HepG2 (cell line): Measurements from ENCODE around the gene NMNAT1. TPM values are rescaled to one million over a fixed set of nuclear protein-coding genes. Genes with fewer than 3 reads are reported as not detected.
A peak's percentile ranks its signal among the peaks of the same experiment; 100 is the strongest.

Source experiments
- AHDC1 ChIP-seq: sonication (generic); formaldehyde crosslinking; IDR thresholded peaks from 2 replicates; pipeline ENCODE4 v1.5.1; 2020; ENCODE audit warnings: mild to moderate bottlenecking, missing genetic modification reagents, borderline replicate concordance
- CBX1 ChIP-seq: IDR thresholded peaks from one replicate; pipeline ENCODE4 v1.6.1; 2016; ENCODE audit warnings: antibody characterized with exemption, low read depth
- FIP1L1 ChIP-seq: fragments of 200-400 bp; formaldehyde crosslinking; IDR thresholded peaks from 2 replicates; pipeline ENCODE4 v1.6.1; 2018; ENCODE audit warnings: low read depth, mild to moderate bottlenecking, low read length, moderate library complexity, borderline replicate concordance; ENCODE audit not compliant: insufficient read depth
- GLI4 ChIP-seq: sonication (generic); formaldehyde crosslinking; IDR thresholded peaks from 2 replicates; pipeline ENCODE4 v1.5.1; 2020; ENCODE audit warnings: missing genetic modification reagents, mild to moderate bottlenecking, moderate library complexity, borderline replicate concordance
- HBP1 ChIP-seq: IDR thresholded peaks from 2 replicates; pipeline ENCODE4 v1.6.1; 2016; ENCODE audit warnings: low read depth, control low read depth
- MTF2 ChIP-seq: sonication (generic); formaldehyde crosslinking; IDR thresholded peaks from 2 replicates; pipeline ENCODE4 v1.5.0; 2020; ENCODE audit warnings: missing genetic modification reagents, borderline replicate concordance
- NFE2 ChIP-seq: sonication (generic); formaldehyde crosslinking; IDR thresholded peaks from 2 replicates; pipeline ENCODE4 v1.4.0; 2020; ENCODE audit warnings: missing genetic modification reagents
- POLR2A ChIP-seq, 2 experiments: IDR thresholded peaks; 2 replicates each; pipeline ENCODE4 v1.6.1; 2011; ENCODE audit warnings: low read depth in 2 of 2, low read length in 2 of 2, mild to moderate bottlenecking in 1 of 2, moderate library complexity in 1 of 2; ENCODE audit not compliant: insufficient read depth in 1 of 2
- RFXAP ChIP-seq: sonication (generic); formaldehyde crosslinking; IDR thresholded peaks from 2 replicates; pipeline ENCODE4 v1.4.0; 2020; ENCODE audit warnings: missing genetic modification reagents, borderline replicate concordance
- TEF ChIP-seq: sonication (generic); formaldehyde crosslinking; IDR thresholded peaks from 2 replicates; pipeline ENCODE4 v1.5.0; 2020; ENCODE audit warnings: missing genetic modification reagents
- TGIF2 ChIP-seq: IDR thresholded peaks from 2 replicates; pipeline ENCODE4 v1.6.1; 2016; ENCODE audit warnings: control low read depth, missing compliant biosample characterization
- ZBTB2 ChIP-seq: sonication (generic); formaldehyde crosslinking; IDR thresholded peaks from 2 replicates; pipeline ENCODE4 v1.8.0; 2022; ENCODE audit warnings: low read depth, missing genetic modification reagents
- ZFX ChIP-seq: sonication (generic); formaldehyde crosslinking; IDR thresholded peaks from 2 replicates; pipeline ENCODE4 v1.4.0; 2020; ENCODE audit warnings: mild to moderate bottlenecking, low read depth, missing genetic modification reagents, moderate library complexity
- ZFY ChIP-seq: sonication (generic); formaldehyde crosslinking; IDR thresholded peaks from 2 replicates; pipeline ENCODE4 v1.4.0; 2020; ENCODE audit warnings: missing genetic modification reagents
- ZNF230 ChIP-seq: sonication (generic); formaldehyde crosslinking; IDR thresholded peaks from 2 replicates; pipeline ENCODE4 v1.4.0; 2020; ENCODE audit warnings: mild to moderate bottlenecking, missing genetic modification reagents
- ZNF414 ChIP-seq: sonication (generic); formaldehyde crosslinking; IDR thresholded peaks from 2 replicates; pipeline ENCODE4 v1.5.0; 2020; ENCODE audit warnings: missing genetic modification reagents
- ZNF691 ChIP-seq: sonication (generic); formaldehyde crosslinking; IDR thresholded peaks from 2 replicates; pipeline ENCODE4 v1.4.0; 2020; ENCODE audit warnings: missing genetic modification reagents, low read depth, mild to moderate bottlenecking, borderline replicate concordance
- ZNF891 ChIP-seq: sonication (generic); formaldehyde crosslinking; IDR thresholded peaks from 2 replicates; pipeline ENCODE4 v1.5.0; 2020; ENCODE audit warnings: mild to moderate bottlenecking, missing genetic modification reagents
- polyA plus RNA-seq, 8 experiments: library from polyadenylated mRNA; depleted of rRNA in 3 of 8; stranded (reverse) in 7 of 8; unstranded in 1 of 8; fragments of >200 nt; fragmentation: Illumina TruSeq in 4 of 8; extraction: Trizol in 4 of 8; gene quantifications; 2 replicates each; pipeline versions ENCODE4 v1.2.1 to v1.2.3, GENCODE V29; 2011 to 2016; ENCODE audit warnings: low read depth in 4 of 8, missing spikeins in 1 of 8, mixed read lengths in 1 of 8; ENCODE audit not compliant: insufficient read depth in 1 of 8
- total RNA-seq, 5 experiments: library from RNA; depleted of rRNA; stranded (reverse); fragments of >200 nt; fragmentation: Illumina TruSeq; extraction: Trizol; gene quantifications; 2 replicates each; pipeline ENCODE4 v1.2.3, GENCODE V29; 2016; ENCODE audit warnings: low read depth in 1 of 5

NMNAT1 gene
- total and polyA plus RNA-seq, 2 of the 13 experiments (the other 11 are each of a cell fraction or from before 2014, with no cell fraction given): 5.6 to 12.2 TPM

- no peak for TF ChIP-seq AHDC1 (CRISPR knock-in tag)
- no peak for TF ChIP-seq ZNF230 (CRISPR knock-in tag)
- no peak for TF ChIP-seq NFE2 (CRISPR knock-in tag)
- TF ChIP-seq ZBTB2 (CRISPR knock-in tag): peak; percentile 88; the same call in 1 of the 2 replicates
- no peak for TF ChIP-seq RFXAP (CRISPR knock-in tag)
- no peak for TF ChIP-seq ZNF891 (CRISPR knock-in tag)
- TF ChIP-seq TGIF2 (CRISPR knock-in tag): no peak
- peak; percentile 10; the same call in 1 of the 2 replicates for TF ChIP-seq ZFX (CRISPR knock-in tag)
- TF ChIP-seq ZNF691: peak; percentile 46; the same call in 1 of the 2 replicates
- no peak for TF ChIP-seq MTF2
- TF ChIP-seq ZFY: peak; percentile 65; the same call in 1 of the 2 replicates
- TF ChIP-seq GLI4 (CRISPR knock-in tag): no peak
- TF ChIP-seq TEF (CRISPR knock-in tag): no peak
- TF ChIP-seq ZNF414 (CRISPR knock-in tag): no peak
- 0 out of 2 replicates have a peak, but pooled peaks have one; percentile 42 for TF ChIP-seq HBP1 (CRISPR knock-in tag)
- peak in 1 of 2 experiments; percentile 48; a peak in 1 of 4 replicates for TF ChIP-seq POLR2A (IDR thresholded peaks at IDR 0.05; ENCODE audit: insufficient read depth in 1 of 2, low read depth in 2 of 2, low read length in 2 of 2)
- TF ChIP-seq CBX1: no peak
- no peak for TF ChIP-seq FIP1L1
Measured at GRCh38 chr1:9910076-9910422, 33.2 kb upstream of the NMNAT1 start, which contains the start of gene CTNNBIP1 (continued).
